CD4-positive, alpha-beta T cell (primary cell): ENCODE data around the gene SNAP25. TPM values are rescaled to one million over a fixed set of nuclear protein-coding genes. Genes with fewer than 3 reads are reported as not detected.

ENCODE experiments used
- ATAC-seq: fragments of 200-7000 bp; cut with Tn5 transposase; one replicate; pipeline ENCODE4 v1.10.0; 2022; ENCODE audit warnings: mild to moderate bottlenecking; ENCODE audit not compliant: poor library complexity
- CTCF ChIA-PET: fragments of 350-600 bp; sonication (Branson Sonifier 250); formaldehyde crosslinking; loops from one replicate; lab custom pipeline; 2021; ENCODE audit warnings: antibody characterized with exemption, inconsistent platforms; lab: Charles Lee
- POLR2A ChIA-PET: fragments of 350-600 bp; sonication (Branson Sonifier 250); formaldehyde crosslinking; loops from one replicate; lab custom pipeline; 2021; ENCODE audit warnings: antibody characterized with exemption, inconsistent platforms; lab: Charles Lee
- DNase-seq, 14 experiments: peaks; one replicate each; pipeline ENCODE4 v3.0.0-alpha.2; 2013 to 2020; ENCODE audit warnings: mixed read lengths in 2 of 14
- H3K27ac ChIP-seq, 2 donors: one replicate each; pipeline versions ENCODE4 v1.5.1 to v1.7.0; 2013; ENCODE audit warnings: low read length in 2 of 2, low read depth in 1 of 2, mild to moderate bottlenecking in 1 of 2
- H3K27me3 ChIP-seq, 2 experiments: 1 replicate in 1 of 2; 2 replicates in 1 of 2; pipeline versions ENCODE4 v1.6.1 to v1.7.0; 2013; ENCODE audit warnings: low read length in 2 of 2, control low read depth in 1 of 2, mild to moderate bottlenecking in 1 of 2, moderate library complexity in 1 of 2; ENCODE audit not compliant: insufficient read depth in 2 of 2, control insufficient read depth in 1 of 2
- H3K36me3 ChIP-seq: one replicate; pipeline ENCODE4 v1.6.1; 2013; ENCODE audit warnings: low read length, control low read depth; ENCODE audit not compliant: insufficient read depth
- H3K4me1 ChIP-seq: one replicate; pipeline ENCODE4 v1.6.1; 2013; ENCODE audit warnings: low read length, control low read depth; ENCODE audit not compliant: insufficient read depth
- H3K4me3 ChIP-seq: one replicate; pipeline ENCODE4 v1.5.1; 2013; ENCODE audit warnings: mild to moderate bottlenecking, low read length, moderate library complexity
- H3K9me3 ChIP-seq, 2 experiments: 1 replicate in 1 of 2; 2 replicates in 1 of 2; pipeline versions ENCODE4 v1.6.1 to v1.7.0; 2013; ENCODE audit warnings: low read length in 2 of 2, mild to moderate bottlenecking in 2 of 2, control low read depth in 1 of 2, moderate library complexity in 1 of 2; ENCODE audit not compliant: control insufficient read depth in 1 of 2, insufficient read depth in 1 of 2
- H3K27ac Mint-ChIP-seq: one replicate; pipeline ENCODE4 v1.8.0; 2020; ENCODE audit warnings: mixed read lengths
- H3K27me3 Mint-ChIP-seq: one replicate; pipeline ENCODE4 v1.8.0; 2021; ENCODE audit warnings: mixed read lengths
- H3K36me3 Mint-ChIP-seq: one replicate; pipeline ENCODE4 v1.8.0; 2021; ENCODE audit warnings: low read depth, mixed read lengths
- H3K4me1 Mint-ChIP-seq: one replicate; pipeline ENCODE4 v1.8.0; 2021; ENCODE audit warnings: low read depth, mixed read lengths
- H3K4me3 Mint-ChIP-seq: one replicate; pipeline ENCODE4 v1.8.0; 2020; ENCODE audit warnings: mild to moderate bottlenecking, mixed read lengths
- H3K9me3 Mint-ChIP-seq: one replicate; pipeline ENCODE4 v1.8.0; 2020; ENCODE audit warnings: mixed read lengths
- CTCF ChIP-seq: fragments of 200-600 bp; IDR thresholded peaks from one replicate; pipeline ENCODE4 v1.8.0; 2022; ENCODE audit warnings: antibody characterized with exemption, mild to moderate bottlenecking
- intact Hi-C, 2 experiments: fragments of 100-400 bp; cut with DNase I in 1 of 2; cut with micrococcal nuclease in 1 of 2; formaldehyde crosslinking; loops; one replicate each; pipeline versions ENCODE4 v1.15.1 to v1.9.0; 2023 to 2025; cut with DNase I, micrococcal nuclease
- total RNA-seq, 174 experiments: library from RNA in 2 of 174; stranded (reverse) in 2 of 174; gene quantifications; one replicate each; pipeline ENCODE4 v1.2.3 and lab custom pipeline; 2021 to 2026

The SNAP25 gene
- total RNA-seq, 2 experiments from 2014 or later, result not detected

DNA sequence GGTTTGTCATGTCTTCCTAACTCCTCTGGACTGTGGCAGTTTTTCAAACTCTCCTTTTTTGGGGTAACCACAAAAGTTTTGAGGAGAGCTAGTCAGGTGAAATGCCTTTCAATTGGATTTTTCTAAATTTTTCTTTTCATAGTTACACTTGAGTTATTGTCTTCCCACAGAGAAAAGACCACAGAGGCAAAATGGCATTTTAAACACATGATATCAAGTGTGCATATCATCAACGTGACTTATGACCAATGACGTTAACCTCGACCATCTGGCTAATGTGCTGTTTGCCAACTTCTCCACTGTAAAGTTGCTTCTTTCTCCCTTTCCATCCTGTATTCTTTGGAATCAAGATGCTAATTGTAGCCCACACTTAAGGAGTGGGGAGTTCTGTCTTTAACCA lies 41.3 kb upstream of the SNAP25 start:
- TF ChIP-seq CTCF, result no peak

GRCh38 chr20:10178091-10178490 lies 40.5 kb upstream of the SNAP25 start:
- no peaks in the 10 kb centered on the region for H3K9me3 ChIP-seq
- H3K4me3 Mint-ChIP-seq, result no peak overlapping the region

More for the DNA sequence above, 41.3 kb upstream of the SNAP25 start:
- Histone ChIP-seq H3K36me3 (no peaks in the 10 kb centered on the region), H3K4me3 (no peak overlapping the region), H3K27ac (no peak overlapping the region), H3K4me1 (peaks cover 3% of the 10 kb centered on the region), H3K27me3 (peaks cover 16 to 21% of the 10 kb centered on the region in 2 experiments), H3K9me3 (no peaks in the 10 kb centered on the region)
- ChIA-PET CTCF (no interaction called here), POLR2A (no interaction called here)
- Mint-ChIP-seq H3K9me3 (no peaks in the 10 kb centered on the region), H3K36me3 (no peaks in the 10 kb centered on the region), H3K4me1 (peaks cover 5% of the 10 kb centered on the region), H3K27me3 (peaks cover 40% of the 10 kb centered on the region), H3K4me3 (no peak overlapping the region), H3K27ac (no peak overlapping the region)
- intact Hi-C loops, result no loop called here
- ATAC-seq (no peak), DNase-seq (no peak)

DNA sequence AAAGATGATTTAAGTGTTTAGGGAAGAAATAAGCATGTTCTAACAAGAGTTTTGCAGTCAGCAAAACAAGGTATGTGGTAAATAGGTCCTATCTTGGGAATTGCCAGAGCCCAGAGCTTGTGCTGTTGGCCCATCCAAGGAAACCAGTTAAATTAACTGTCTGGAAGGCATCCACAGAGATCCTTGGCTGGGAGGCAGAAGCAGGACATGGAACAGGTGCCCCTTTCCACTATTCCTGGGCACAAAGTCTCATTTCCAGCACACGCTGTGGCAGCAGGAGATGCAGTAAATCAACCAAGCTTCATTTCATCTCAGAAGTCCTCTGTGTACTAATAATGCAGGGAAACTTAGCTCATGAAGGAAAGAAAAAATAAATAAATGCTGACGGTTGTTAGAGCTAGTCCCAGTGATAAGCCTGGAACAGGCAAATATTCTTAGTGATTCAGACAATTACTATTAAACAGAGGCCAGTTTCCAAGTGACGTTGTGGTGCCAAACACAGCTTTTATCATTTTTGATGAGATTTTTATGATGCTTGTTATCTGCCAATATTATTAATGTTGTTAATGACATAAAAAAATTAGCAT lies 39.8 kb upstream of the SNAP25 start:
- Mint-ChIP-seq H3K27ac (no peak overlapping the region), H3K36me3 (no peaks in the 10 kb centered on the region), H3K9me3 (no peaks in the 10 kb centered on the region), H3K4me1 (no peaks in the 10 kb centered on the region), H3K4me3 (no peak overlapping the region), H3K27me3 (peaks cover 29% of the 10 kb centered on the region)
- no peaks in the 10 kb centered on the region for H3K9me3 ChIP-seq
- H3K4me3 ChIP-seq, result no peak overlapping the region
- POLR2A ChIA-PET, result no interaction called here
- TF ChIP-seq CTCF, result no peak
- peaks cover 3 to 6% of the 10 kb centered on the region in 2 experiments for H3K27me3 ChIP-seq
- intact Hi-C loops, result no loop called here
- no peak overlapping the region for H3K27ac ChIP-seq
- no peaks in the 10 kb centered on the region for H3K4me1 ChIP-seq
- DNase-seq (no peak), ATAC-seq (no peak)
- H3K36me3 ChIP-seq, result no peaks in the 10 kb centered on the region
- CTCF ChIA-PET, result no interaction called here

More at GRCh38 chr20:10178091-10178490, 40.5 kb upstream of the SNAP25 start:
- intact Hi-C loops, result no loop called here
- no peaks in the 10 kb centered on the region for H3K36me3 Mint-ChIP-seq
- H3K27ac Mint-ChIP-seq, result no peak overlapping the region
- H3K27me3 Mint-ChIP-seq, result peaks cover 34% of the 10 kb centered on the region
- H3K4me1 ChIP-seq, result no peaks in the 10 kb centered on the region
- no peak for DNase-seq
- peaks cover 10 to 13% of the 10 kb centered on the region in 2 experiments for H3K27me3 ChIP-seq
- H3K36me3 ChIP-seq, result no peaks in the 10 kb centered on the region
- H3K9me3 Mint-ChIP-seq, result no peaks in the 10 kb centered on the region
- ChIA-PET POLR2A (no interaction called here), CTCF (no interaction called here)
- ATAC-seq, result no peak
- TF ChIP-seq CTCF, result no peak
- H3K4me3 ChIP-seq, result no peak overlapping the region
- H3K4me1 Mint-ChIP-seq, result no peaks in the 10 kb centered on the region
- no peak overlapping the region for H3K27ac ChIP-seq
